Measurements from ENCODE around the gene DAB1.

DAB1 gene

DNA sequence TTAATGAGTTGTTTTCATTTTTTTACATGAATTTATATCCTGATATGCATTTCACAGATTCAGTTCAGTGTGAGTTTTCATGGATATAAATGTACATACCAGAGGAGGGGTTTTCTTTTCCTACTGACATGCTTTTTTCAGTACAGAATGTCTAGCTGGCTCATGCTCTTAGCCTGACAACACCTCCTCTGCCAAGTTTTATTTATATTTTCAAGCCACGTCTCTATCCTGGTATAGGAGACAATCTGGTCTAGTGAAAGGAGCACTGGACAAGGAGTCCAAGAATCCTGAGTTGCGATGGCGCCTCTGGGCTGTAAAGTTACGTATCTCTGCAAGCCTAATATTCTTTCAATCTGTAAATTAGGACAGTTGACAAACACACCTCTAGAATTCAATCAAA is 4.9 kb downstream of the DAB1 start:
- DNase-seq (ENCODE audit: low read depth, low spot score), result no peak

DNA sequence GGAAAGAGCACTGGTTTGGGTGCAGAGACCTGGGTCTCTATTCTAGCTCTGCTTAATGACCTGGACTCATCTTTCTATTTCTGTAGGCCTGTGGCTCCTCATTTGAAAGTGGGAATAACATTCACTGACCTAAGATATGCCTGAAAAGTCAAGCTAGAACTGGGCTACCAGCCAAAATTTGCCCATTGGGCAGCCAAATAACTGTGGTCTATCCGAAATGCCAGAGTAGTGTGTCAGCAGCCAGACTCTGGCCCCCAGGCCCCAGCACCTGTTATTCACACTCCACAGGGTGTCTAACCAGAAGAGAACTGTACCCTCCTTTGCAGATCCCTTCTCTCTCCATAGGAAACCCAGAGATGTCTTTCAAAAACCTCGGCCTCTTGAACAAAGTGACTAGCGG is 12.6 kb downstream of the DAB1 start:
- peak; percentile 96 for DNase-seq (ENCODE audit: low read depth, low spot score)

DNA sequence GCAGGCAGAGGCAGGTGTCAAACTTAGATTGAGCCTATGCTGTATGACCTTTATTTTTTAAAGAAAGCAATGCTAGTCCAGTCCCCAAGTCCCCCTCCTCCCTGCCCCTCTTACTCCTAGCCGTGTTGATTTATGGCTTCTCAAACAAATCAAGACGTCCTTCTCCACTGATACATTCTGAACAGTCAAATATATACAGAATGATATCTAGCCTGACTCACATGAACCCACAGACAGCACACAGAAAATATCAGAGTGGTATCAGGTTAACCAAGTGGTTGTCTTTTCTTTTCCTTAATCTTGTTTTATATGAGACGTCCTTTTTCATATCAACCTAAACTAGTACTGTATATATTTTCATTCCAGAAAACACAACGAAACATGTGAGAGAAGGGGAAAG is 13.4 kb downstream of the DAB1 start:
- DNase-seq (ENCODE audit: low read depth, low spot score), result no peak

DNA sequence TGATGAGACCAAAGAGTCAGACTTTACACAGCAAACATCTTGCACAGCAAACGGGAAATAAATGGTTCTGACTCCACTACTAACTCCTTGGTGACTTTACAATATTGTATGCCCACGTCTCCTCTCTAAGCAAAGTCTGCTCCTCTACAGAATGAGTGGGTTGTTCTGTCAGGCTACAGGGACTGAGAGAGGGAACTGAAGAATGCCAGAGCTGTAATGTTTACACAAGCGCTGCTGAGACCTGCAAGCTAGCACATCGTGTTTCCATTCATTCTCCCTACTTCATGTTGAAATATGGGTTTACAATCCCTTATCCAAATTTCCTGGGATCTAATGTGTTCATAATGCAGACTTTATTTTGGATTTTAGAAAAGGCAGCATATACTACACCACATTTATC is 15.9 kb downstream of the DAB1 start:
- no peak for DNase-seq (ENCODE audit: low read depth, low spot score)

DNA sequence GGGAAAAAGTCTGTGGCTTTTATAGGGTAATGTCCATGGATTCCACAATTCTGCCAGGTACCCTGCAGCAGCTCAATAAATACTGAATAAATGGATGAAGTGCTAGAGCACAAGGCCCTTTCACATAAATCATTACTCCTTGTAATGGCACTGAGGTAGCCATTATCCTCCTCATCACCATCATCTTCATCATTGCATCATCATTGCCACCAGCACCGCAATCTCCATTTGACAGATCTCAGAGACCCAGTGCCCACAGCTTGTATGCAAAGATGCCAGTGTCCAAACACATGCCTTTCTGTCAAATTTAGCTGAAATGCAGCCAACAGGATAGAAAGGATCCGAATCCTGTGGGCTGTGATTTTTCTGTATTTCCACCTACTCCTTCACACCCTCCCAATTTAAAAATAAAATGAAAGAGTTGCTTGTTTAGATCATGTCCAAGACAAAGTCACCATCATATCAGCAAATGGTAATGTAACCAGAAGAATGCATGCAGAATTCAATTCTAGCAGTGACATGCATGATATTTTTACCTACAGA is 17.4 kb downstream of the DAB1 start:
- DNase-seq (ENCODE audit: low read depth, low spot score), result no peak

DNA sequence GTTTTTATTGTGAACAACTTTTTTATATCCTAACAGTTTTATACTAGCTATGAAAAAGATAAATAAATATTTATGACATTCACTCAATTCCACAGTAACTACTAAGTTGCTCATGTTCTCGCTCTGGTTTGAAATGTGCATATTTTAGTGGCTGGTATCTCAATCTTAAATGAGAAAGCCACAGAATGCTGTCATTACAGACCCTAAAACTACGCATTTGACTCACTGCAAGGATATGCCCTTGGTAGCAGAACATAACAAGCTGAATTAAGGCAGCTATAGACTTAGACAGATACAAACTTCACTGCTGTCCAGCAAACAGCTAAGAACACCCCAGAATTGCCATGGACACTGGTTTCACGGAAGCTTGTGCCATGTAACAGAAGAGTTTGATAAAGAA is 19.0 kb downstream of the DAB1 start:
- peak; percentile 66 for DNase-seq (ENCODE audit: low read depth, low spot score)

DNA sequence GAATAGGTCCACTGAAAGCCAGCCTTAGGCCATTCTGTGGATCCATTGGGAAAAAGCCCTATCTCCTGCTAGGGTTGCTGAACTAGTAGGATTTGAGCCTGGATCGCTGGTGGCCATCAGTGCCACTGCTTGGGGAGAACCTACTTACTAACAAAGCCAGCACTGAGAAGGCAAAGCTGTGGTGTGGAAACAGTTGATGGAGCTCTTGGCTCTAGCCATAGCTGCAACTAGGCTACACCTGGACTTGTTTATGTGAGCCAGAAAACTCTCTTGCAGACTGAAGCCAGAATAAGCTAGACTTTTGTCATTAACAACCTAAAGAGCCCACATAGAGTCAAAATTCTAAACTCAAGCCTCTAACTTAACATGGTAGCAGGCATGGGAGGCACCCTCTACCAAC is 20.7 kb downstream of the DAB1 start:
- no peak for DNase-seq (ENCODE audit: low read depth, low spot score)

DNA sequence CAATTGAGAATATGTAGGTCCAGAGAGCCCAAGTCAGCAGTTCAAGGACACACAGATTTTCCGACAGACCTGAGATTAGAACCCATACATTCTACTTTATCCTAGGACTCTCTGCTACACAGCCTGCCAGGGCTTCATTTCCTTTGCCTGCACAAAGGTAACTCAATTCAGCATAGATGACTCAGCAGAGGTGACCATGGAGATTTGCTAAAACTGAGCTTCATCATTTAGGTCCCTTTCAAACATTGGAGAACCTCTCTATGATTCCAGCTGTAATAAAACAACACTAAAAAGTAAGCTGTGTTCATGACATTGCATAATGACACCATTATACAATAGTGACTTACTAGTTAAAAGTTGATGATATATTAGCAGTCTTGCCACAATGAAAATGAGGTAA is 22.2 kb downstream of the DAB1 start:
- DNase-seq (ENCODE audit: low read depth, low spot score), result no peak

DNA sequence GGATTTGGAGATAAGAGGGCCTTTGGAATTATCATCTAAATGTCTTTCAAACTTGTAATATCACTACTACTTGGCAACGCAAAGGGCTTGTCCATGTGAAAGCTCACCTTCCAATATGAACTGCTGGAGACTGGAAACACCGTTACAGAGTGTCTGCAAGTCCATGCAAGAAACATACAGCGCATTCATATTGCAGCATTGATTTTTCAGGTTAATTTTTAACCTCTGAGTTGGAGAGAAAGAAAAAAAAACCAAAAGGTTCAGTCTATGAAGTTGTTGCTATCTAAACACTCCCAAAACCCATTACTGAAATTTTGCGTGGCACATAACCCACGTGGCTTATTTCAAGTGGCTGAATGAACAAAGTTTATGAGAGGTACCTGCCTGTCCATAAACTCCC is 23.8 kb downstream of the DAB1 start:
- no peak for DNase-seq (ENCODE audit: low read depth, low spot score)

DNA sequence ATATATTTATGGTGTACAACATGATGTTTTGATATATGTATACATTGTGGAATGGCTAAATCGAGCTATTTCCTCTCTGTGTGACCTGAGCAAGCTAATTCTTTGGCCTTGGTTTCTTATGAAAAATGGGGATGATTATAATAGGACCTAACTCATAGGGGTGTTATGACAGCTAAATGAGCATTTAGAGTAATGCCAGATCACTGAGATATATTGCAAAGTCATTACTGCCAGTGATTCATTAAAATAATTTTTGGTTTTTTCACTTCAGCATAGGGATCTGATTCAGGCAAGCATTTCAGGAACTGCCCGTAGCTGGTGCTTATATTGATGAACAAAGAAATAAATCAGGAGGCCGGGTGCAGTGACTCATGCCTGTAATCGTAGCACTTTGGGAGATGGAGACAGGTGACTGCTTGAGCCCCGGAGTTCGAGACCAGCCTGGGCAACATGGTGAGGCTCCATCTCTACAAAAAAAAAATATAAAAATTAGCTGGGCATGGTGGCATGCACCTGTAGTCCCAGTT is 30.7 kb downstream of the DAB1 start:
- DNase-seq (ENCODE audit: low read depth, low spot score), result no peak

DNA sequence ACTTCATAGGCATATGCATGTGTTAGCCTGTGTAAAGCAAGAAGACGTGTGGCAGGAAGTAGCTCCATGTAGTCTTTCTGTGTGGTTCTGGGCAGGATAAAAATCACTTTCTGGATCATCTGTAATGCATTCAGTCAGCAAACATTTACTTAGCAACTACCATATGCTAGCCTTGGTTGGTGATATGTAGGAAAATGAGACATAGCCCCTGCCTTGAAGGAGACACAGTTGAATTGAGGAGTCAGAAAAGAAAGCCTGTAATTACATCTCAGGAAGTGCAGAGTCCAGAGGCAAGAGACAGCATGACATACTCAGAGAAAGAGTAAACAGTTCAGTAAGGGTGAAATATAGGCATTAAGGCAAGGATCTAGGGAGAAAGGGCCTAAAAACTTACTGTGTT is 38.5 kb downstream of the DAB1 start:
- DNase-seq (ENCODE audit: low read depth, low spot score), result no peak

DNA sequence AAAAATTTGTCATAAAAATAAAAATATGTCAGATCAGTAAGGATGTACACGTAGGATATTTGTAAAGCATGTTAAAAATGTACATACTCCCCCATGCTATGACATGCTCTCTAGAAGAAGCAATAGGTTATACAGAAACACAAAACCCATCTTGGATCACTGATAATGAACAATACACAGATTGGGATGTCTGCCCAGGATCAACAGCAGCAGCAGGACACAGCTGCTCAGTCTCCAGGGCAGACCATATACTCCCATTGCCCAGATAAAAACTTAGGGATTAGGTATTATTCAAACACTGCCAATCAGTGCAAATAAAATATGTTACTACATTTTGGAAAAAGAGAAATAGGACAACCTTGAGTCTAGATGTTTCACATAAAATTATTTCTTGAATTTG is 39.0 kb downstream of the DAB1 start:
- no peak for DNase-seq (ENCODE audit: low read depth, low spot score)

DNA sequence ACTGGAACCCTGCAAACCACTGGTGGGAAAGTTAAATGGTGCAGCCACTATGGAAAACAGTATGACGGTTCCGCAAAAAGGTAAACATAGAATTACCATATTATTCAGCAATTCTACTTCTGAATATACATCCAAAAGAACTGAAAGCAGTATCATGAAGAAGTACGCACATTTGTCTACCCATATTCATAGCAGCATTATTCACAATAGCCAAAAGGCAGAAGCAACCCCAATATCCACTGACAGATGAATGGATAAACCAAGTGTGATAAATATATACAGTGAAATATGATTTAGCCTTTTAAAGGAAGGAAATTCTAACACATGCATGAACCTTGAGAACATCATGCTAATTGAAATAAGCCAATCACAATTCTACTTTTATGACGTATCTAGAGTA is 39.6 kb downstream of the DAB1 start:
- no peak for DNase-seq (ENCODE audit: low read depth, low spot score)

DNA sequence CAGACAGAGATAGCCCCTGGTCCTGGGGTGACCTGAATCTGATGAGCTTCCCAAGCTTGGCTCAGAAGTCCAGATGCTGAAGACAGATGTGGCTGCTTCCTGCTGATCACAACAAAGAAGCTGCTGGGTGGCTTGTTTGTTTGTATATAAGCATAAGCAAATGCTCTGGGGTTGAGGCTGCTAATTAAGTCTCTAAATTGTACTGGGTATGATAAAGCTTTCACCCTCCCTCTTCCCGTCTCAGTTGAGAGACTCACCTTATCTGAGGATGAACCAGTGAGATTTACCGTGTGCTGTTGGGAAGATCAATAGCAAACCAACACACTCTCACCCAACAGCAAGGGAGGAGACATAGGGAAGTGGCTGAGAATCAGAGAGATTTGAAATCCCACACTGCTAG is 42.0 kb downstream of the DAB1 start:
- DNase-seq (ENCODE audit: low read depth, low spot score), result no peak

DNA sequence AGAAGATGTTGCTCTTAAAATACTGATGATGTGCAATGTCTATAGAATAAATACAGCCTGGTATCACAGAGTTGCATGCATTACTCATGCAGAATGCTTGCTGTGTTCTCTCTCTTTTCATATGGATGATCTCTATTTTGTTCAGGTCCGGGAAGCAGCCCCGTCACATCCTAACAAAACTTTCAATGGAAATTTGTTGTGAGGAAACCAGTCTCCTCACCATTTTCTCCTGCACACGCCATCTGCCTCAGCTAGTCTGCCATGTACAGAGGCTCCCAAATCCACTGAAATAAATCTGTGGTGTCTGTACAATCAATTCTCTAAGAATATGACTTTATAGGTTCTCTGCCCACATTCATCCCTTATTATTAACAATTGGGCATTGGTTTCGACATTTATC is 42.4 kb downstream of the DAB1 start:
- no peak for DNase-seq (ENCODE audit: low read depth, low spot score)

DNA sequence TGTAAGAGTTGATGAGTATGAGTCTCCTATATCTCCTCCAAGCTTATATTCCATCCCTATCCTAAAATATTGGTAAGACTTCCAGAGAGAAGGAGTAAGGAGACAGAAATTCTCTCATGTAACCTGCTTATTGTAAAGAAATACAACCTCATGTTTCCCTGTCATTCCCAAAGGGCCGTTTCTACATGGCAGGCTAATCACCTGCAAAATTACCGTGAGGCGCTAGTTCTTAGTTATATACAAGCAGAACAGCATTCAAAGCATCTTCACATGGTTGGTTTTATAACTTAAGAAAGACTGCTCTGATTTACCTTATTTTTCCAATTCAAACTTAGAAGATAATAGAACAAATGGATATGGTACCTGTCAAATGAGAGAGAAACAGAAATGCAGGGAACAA is 42.9 kb downstream of the DAB1 start:
- DNase-seq (ENCODE audit: low read depth, low spot score), result no peak

DNA sequence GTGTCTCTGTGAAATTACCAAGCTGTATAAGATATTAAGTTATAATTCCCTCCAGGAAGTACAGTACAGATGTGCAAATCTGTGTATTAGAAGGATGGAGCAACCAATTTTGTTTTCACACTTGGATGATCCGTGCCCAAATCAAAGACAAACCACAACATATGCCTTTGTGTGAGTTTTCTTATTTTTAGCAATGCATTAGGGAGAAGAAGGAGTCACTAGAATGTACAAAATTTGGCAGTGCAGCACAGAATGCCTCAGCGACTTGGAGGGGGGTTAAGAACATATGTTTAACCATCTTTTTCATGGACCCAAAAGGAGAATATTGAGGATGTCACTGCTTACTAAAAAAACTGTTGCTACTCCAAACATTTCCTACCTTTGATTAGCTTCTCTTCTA is 45.3 kb downstream of the DAB1 start:
- DNase-seq (ENCODE audit: low read depth, low spot score), result no peak

DNA sequence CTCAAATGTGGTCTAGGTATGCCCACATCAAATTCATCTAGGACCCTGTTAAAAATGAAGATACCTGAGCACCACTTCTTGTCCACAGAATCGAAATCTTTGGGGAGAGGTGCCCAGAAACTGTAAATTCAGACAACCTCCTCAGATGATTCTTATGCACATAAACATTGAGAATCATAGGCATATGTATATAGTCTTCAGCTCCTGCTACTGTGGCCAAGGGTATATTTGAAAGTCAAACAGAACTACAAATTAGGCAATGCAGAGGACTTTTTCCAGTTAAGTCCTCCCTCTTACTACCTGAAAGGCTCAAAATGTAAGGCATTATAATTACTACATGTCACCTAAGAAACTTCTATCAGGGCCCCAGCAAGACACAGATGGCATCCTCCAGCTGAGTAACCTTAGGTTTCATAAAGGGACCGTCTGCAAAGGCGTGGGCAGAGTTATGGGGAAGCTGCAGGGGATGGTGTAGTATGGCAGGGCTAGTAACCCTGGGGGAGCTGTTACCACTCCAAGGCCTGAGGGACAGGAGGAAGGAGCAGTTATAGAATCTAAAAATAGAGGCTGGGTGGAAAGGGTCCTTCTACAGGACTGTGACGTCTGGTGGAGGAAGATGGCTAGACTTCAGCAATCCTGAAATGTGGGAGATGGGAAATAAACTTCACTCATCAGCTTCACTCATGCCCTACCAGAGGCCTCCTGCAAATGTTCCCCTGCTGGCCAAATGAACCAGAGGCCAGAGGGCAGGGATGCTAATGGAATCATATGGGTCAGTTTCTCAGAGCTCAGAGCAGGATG is 46.3 kb downstream of the DAB1 start:
- DNase-seq (ENCODE audit: low read depth, low spot score), result no peak

DNA sequence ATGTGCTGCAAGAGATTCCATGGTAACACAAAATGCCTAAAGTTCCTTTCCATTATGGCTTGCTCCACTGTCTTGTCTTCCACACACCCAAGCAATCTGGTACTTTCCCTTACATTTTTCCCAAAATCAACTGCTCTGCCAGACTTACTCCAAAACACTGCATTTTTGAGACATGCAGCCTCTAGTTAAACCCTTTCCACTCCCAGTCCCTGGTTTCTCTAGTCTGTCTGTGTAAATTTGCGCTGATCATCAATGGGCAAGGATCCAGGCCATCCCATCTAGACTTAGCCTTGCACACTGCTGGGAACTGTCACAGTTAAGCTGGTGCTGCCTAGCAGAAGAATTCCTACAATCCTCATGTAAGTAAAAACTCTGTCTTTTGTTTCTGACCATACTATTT is 47.8 kb downstream of the DAB1 start:
- DNase-seq (ENCODE audit: low read depth, low spot score), result no peak

DNA sequence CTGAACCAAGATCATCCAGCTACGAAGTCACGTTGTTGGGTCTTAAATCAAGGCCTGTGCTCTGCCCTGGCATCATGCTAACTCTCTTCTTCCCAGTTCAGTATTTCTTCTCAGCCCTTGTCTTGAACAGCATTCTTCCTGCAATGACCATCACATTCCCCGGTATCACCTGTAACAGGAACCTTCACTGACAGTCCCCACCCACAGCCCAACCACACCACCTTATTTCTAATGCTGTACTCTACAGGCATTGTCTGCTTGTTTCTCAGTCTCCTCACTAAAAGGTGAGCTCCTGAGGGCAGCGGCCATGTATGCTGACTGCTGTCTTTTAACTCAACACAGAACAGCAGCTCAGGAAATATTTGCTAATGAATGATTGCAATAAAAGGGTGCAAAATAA is 54.0 kb downstream of the DAB1 start:
- no peak for DNase-seq (ENCODE audit: low read depth, low spot score)

DNA sequence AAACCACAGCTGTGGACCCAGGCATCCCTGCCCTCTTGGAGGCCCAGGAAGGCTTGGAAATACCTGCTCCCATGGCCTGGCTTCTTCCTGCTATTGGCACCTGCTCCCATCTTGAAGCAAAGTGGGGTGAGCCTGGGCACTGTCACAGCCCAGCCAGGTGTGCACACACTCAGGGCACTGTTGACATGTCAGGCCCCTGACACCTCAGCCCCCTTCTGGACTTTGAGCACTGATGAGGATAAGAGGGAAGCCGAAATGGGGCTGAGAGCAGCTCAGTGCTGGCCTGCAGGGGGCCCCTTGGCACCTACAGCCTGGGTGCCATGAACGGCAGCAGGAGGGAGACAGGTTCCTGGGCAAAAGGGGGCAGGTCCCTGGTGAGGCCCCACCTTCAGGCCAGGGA is 55.9 kb downstream of the DAB1 start:
- DNase-seq (ENCODE audit: low read depth, low spot score), result no peak

DNA sequence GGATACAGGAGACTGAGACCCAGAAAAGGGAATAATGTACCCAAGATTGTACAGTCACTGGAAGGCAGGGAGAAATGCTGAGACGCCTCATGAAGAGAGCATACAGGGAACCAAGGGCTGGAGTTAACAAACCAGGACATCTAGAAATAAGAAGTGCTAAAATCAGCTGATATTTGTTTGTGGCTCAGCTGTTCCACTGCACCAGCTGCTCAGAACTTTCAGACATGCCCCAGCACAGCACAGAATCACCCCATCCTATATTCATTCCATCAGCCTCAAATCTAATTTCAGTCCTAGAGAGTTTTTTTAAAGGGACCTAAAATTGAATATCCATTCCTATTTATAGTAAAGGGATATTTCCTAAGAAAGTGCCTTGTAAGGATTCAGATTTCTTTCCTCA is 60.2 kb downstream of the DAB1 start:
- DNase-seq (ENCODE audit: low read depth, low spot score), result no peak

DNA sequence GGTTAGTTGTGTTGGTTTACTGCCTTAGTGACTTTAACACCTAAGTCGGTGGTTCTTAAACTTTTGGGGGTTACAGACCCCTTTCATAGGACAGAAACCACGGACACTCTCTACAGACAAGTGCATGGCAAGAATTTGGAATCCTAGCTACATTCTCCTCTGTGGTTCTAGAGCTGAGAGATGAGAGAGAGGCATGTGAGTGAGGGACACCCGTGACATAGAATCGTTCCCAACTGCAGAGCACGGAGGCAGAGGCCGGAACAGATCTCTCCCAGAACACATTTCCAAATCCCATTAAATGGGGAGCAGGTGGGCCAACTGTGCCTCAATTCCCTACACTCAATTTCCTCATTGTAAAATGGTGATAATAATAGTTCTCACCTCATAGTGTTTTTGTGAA is 60.7 kb downstream of the DAB1 start:
- DNase-seq (ENCODE audit: low read depth, low spot score), result no peak

DNA sequence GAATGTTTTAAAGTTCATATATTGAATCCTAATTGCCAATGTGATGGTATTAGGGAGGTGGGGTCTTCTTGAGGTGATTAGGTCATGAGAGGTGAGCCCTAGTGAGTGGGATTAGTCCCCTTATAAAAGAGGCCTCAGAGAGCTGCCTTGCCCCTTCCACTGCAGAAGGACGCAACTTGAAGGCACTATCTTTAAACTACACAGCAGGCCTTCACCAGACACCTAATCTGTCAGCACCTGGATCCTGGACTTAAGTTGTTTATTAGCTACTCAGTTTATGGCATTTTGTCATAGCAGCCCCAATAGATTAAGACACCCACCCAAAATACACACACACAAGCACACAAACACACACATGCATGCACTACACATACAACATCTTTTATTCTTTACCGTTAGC is 61.4 kb downstream of the DAB1 start:
- DNase-seq (ENCODE audit: low read depth, low spot score), result no peak

Measured in astrocyte of the hippocampus (primary cell).